IMR-90 (cell line): Measurements from ENCODE around the gene PCOLCE2. TPM values are rescaled to one million over a fixed set of nuclear protein-coding genes. Genes with fewer than 3 reads are reported as not detected.

ENCODE experiments used
- ATAC-seq: fragments of 200-7000 bp; cut with Tn5 transposase; 2 replicates; pipeline ENCODE4 v1.9.1; 2020; ENCODE audit warnings: low read depth, mild to moderate bottlenecking, moderate library complexity
- BruUV-seq: library from RNA; stranded (reverse); fragments of 400-500 nt; replicated peaks from 2 replicates; lab custom pipeline; 2021; lab: Mats Ljungman, UMichigan
- CTCF ChIA-PET: fragments of 300-600 bp; formaldehyde crosslinking; extraction: SDS; loops from one replicate; lab custom pipeline; 2021; ENCODE audit warnings: antibody characterized with exemption; lab: Yijun Ruan, JAX
- POLR2A ChIA-PET: fragments of 300-600 bp; sonication (Branson Sonifier 250); formaldehyde crosslinking; loops from one replicate; lab custom pipeline; 2022; ENCODE audit warnings: antibody characterized with exemption; ENCODE audit not compliant: unreplicated experiment; lab: Charles Lee
- DNase-seq: peaks from one replicate; pipeline ENCODE4 v3.0.0; 2013
- H2AFZ ChIP-seq: replicated peaks from 2 replicates; pipeline ENCODE3; 2013; ENCODE audit warnings: low read length, mild to moderate bottlenecking; ENCODE audit not compliant: poor library complexity
- H2AK5ac ChIP-seq: 2 replicates; pipeline ENCODE4 v1.6.1; 2013; ENCODE audit warnings: low read depth, low read length, inconsistent platforms
- H2AK9ac ChIP-seq: replicated peaks from 2 replicates; pipeline ENCODE3; 2013; ENCODE audit warnings: mild to moderate bottlenecking, low read depth, low read length, moderate library complexity; ENCODE audit not compliant: poor library complexity
- H2BK120ac ChIP-seq: 2 replicates; pipeline ENCODE4 v1.6.1; 2013; ENCODE audit warnings: low read depth, low read length, inconsistent platforms
- H2BK15ac ChIP-seq: 3 replicates; pipeline ENCODE4 v1.6.1; 2013; ENCODE audit warnings: low read depth, low read length, inconsistent platforms
- H2BK20ac ChIP-seq: 2 replicates; pipeline ENCODE4 v1.6.1; 2013; ENCODE audit warnings: low read depth, mild to moderate bottlenecking, inconsistent platforms, low read length, moderate library complexity
- H2BK5ac ChIP-seq: 2 replicates; pipeline ENCODE4 v1.6.1; 2013; ENCODE audit warnings: mild to moderate bottlenecking, low read depth, low read length, inconsistent platforms; ENCODE audit not compliant: poor library complexity, severe bottlenecking
- H3K14ac ChIP-seq: replicated peaks from 2 replicates; pipeline ENCODE4 v1.6.1; 2013; ENCODE audit warnings: low read depth, low read length, inconsistent platforms
- H3K18ac ChIP-seq: 2 replicates; pipeline ENCODE4 v1.6.1; 2013; ENCODE audit warnings: low read depth, low read length, control low read depth
- H3K23ac ChIP-seq: 2 replicates; pipeline ENCODE4 v1.6.1; 2013; ENCODE audit warnings: low read depth, low read length, inconsistent platforms
- H3K27ac ChIP-seq: 2 replicates; pipeline ENCODE4 v1.5.1; 2013; ENCODE audit warnings: mild to moderate bottlenecking, control low read depth, low read length; ENCODE audit not compliant: insufficient read depth
- H3K27me3 ChIP-seq: 2 replicates; pipeline ENCODE4 v1.6.1; 2013; ENCODE audit warnings: low read length; ENCODE audit not compliant: control insufficient read depth, insufficient read depth
- H3K36me3 ChIP-seq: 2 replicates; pipeline ENCODE4 v1.6.1; 2013; ENCODE audit warnings: low read length, mixed read lengths; ENCODE audit not compliant: control insufficient read depth, insufficient read depth
- H3K4ac ChIP-seq: 2 replicates; pipeline ENCODE4 v1.6.1; 2013; ENCODE audit warnings: low read depth, low read length, inconsistent platforms
- H3K4me1 ChIP-seq: 2 replicates; pipeline ENCODE4 v1.6.1; 2013; ENCODE audit warnings: low read length, mixed read lengths; ENCODE audit not compliant: control insufficient read depth, insufficient read depth
- H3K4me2 ChIP-seq: 2 replicates; pipeline ENCODE4 v1.6.1; 2013; ENCODE audit warnings: low read depth, mild to moderate bottlenecking, control low read depth, low read length, moderate library complexity
- H3K4me3 ChIP-seq: 2 replicates; pipeline ENCODE4 v1.5.1; 2013; ENCODE audit warnings: low read depth, mild to moderate bottlenecking, control low read depth, low read length, moderate library complexity; ENCODE audit not compliant: insufficient read depth
- H3K56ac ChIP-seq: 2 replicates; pipeline ENCODE4 v1.6.1; 2013; ENCODE audit warnings: low read length, inconsistent platforms; ENCODE audit not compliant: insufficient read depth; ENCODE audit errors: extremely low read depth
- H3K79me1 ChIP-seq, 2 experiments: 2 replicates each; pipeline ENCODE4 v1.6.1; 2013; ENCODE audit warnings: low read length in 2 of 2, inconsistent platforms in 1 of 2, low read depth in 1 of 2
- H3K9ac ChIP-seq: 2 replicates; pipeline ENCODE4 v1.6.1; 2013; ENCODE audit warnings: low read depth, low read length, control low read depth
- H3K9me1 ChIP-seq: 2 replicates; pipeline ENCODE4 v1.6.1; 2013; ENCODE audit warnings: low read length, inconsistent platforms; ENCODE audit not compliant: insufficient read depth
- H3K9me3 ChIP-seq: 2 replicates; pipeline ENCODE4 v1.6.1; 2013; ENCODE audit warnings: low read length; ENCODE audit not compliant: control insufficient read depth, insufficient read depth
- H4K20me1 ChIP-seq: 2 replicates; pipeline ENCODE4 v1.6.1; 2013; ENCODE audit warnings: low read length, inconsistent platforms; ENCODE audit not compliant: insufficient read depth
- H4K5ac ChIP-seq: 2 replicates; pipeline ENCODE4 v1.6.1; 2013; ENCODE audit warnings: mild to moderate bottlenecking, low read depth, low read length, control low read depth
- H4K8ac ChIP-seq, 2 experiments: 2 replicates each; pipeline ENCODE4 v1.6.1; 2013; ENCODE audit warnings: low read depth in 2 of 2, low read length in 2 of 2, control low read depth in 1 of 2, inconsistent platforms in 1 of 2
- H4K91ac ChIP-seq: 2 replicates; pipeline ENCODE4 v1.6.1; 2013; ENCODE audit warnings: low read depth, low read length, inconsistent platforms; ENCODE audit not compliant: insufficient read depth
- MAFK ChIP-seq: IDR thresholded peaks from 2 replicates; pipeline ENCODE4 v1.6.1; 2012; ENCODE audit warnings: low read depth, low read length, improper control_type of control experiment
- RCOR1 ChIP-seq: IDR thresholded peaks from 2 replicates; pipeline ENCODE4 v1.6.1; 2012; ENCODE audit warnings: mild to moderate bottlenecking, low read length, improper control_type of control experiment; ENCODE audit not compliant: insufficient replicate concordance
- RFX5 ChIP-seq: IDR thresholded peaks from 2 replicates; pipeline ENCODE4 v1.8.0; 2012; ENCODE audit warnings: low read depth, mild to moderate bottlenecking, low read length, moderate library complexity
- USF2 ChIP-seq: fragments of 150-350 bp; IDR thresholded peaks from 2 replicates; pipeline ENCODE4 v1.6.1; 2017; ENCODE audit warnings: mild to moderate bottlenecking, antibody characterized with exemption, low read length, low read depth
- WGBS, 2 experiments: methylation state at CpG; one replicate each; pipeline versions ENCODE4 v1.1.5 to v1.1.7; 2013; ENCODE audit warnings: missing lambda C conversion rate in 2 of 2; ENCODE audit not compliant: insufficient read length in 1 of 2; ENCODE audit errors: extremely low coverage in 2 of 2; 5-methylcytosine and 5-hydroxymethylcytosine counted together
- dilution Hi-C: fragments of 300-500 bp; cut with HindIII; formaldehyde crosslinking; loops from one replicate; pipeline ENCODE4 v1.14.3; 2018; ENCODE audit warnings: low sequenced_read_pairs; ENCODE audit not compliant: unreplicated experiment
- in situ Hi-C: fragments of 300-500 bp; cut with MboI; formaldehyde crosslinking; loops from 3 replicates; pipeline ENCODE4 v1.14.3; 2019; ENCODE audit warnings: low sequenced_read_pairs, inconsistent platforms, mixed read lengths
- intact Hi-C: fragments of 100-400 bp; cut with micrococcal nuclease; formaldehyde crosslinking; loops from 2 replicates; pipeline ENCODE4 v1.10.0; 2022
- polyA plus RNA-seq, 3 experiments: library from polyadenylated mRNA; depleted of rRNA; stranded (reverse); fragments of >200 nt; gene quantifications; 2 replicates each; pipeline ENCODE4 v1.2.3, GENCODE V29; 2012; ENCODE audit warnings: low replicate concordance in 1 of 3
- total RNA-seq: library from RNA; depleted of rRNA; stranded (reverse); fragments of >200 nt; gene quantifications from 2 replicates; pipeline ENCODE4 v1.2.3, GENCODE V29; 2012

Gene PCOLCE2
- total and polyA plus RNA-seq, 2 of the 4 experiments (the other 2 are of a cell fraction), result 0.50 to 0.54 TPM

GRCh38 chr3:142795332-142795731 lies 93.6 kb downstream of the PCOLCE2 start:
- intact Hi-C loops, result no loop called here
- WGBS, 2 experiments, result no CpG with 5 or more reads among the region's 1 CpG

More at GRCh38 chr3:142795332-142795731, 93.6 kb downstream of the PCOLCE2 start:
- Histone ChIP-seq H4K8ac (no peak overlapping the region), H3K9me1 (no peaks in the 10 kb centered on the region), H3K27ac (no peak overlapping the region), H2BK5ac (no peak overlapping the region), H4K91ac (no peak overlapping the region), H3K27me3 (no peaks in the 10 kb centered on the region), H2BK120ac (no peak overlapping the region), H3K36me3 (no peaks in the 10 kb centered on the region), H3K4me3 (no peak overlapping the region), H3K14ac (no peak overlapping the region), H3K18ac (no peak overlapping the region), H3K56ac (no peak overlapping the region), H3K4me2 (no peak overlapping the region), H3K9ac (no peak overlapping the region), H2AK5ac (no peak overlapping the region), H3K23ac (no peak overlapping the region), H3K9me3 (no peaks in the 10 kb centered on the region), H2BK20ac (no peak overlapping the region), H3K4ac (no peak overlapping the region), H4K5ac (no peak overlapping the region), H2BK15ac (no peak overlapping the region), H2AK9ac (no peak overlapping the region), H4K20me1 (no peaks in the 10 kb centered on the region), H2AFZ (no peak overlapping the region), H3K4me1 (no peaks in the 10 kb centered on the region), H3K79me1 (no peaks in the 10 kb centered on the region)
- TF ChIP-seq MAFK (no peak), USF2 (no peak), RCOR1 (no peak), RFX5 (no peak)
- CTCF ChIA-PET, result interaction anchor here (0.7 kb wide), 1 partner anchor 212 kb away, joined by 6 read pairs; no protein-coding TSS in a partner anchor
- DNase-seq (no peak), ATAC-seq (no peak)
- in situ Hi-C loops, result no loop called here
- dilution Hi-C loops, result no loop called here
- POLR2A ChIA-PET, result no interaction called here
- no TSS peak for BruUV-seq
